Activated CD8-positive, alpha-beta memory T cell treated with anti-CD3 and anti-CD28 coated beads, Interleukin-2, amount 50 U/mL, for 24 hours (primary cell): Measurements from ENCODE around the gene NKD1.
A peak's percentile ranks its signal among the peaks of the same experiment; 100 is the strongest.
"Not testable (repeated sequence)": the region's sequence is repeated elsewhere in the genome, so short reads cannot be mapped to it uniquely, and the experiment has no call there.

Experiments used
- DNase-seq: peaks from one replicate; pipeline ENCODE4 v3.0.0-alpha.2; 2020; ENCODE audit errors: extremely low read depth

The NKD1 gene

GRCh38 chr16:50548125-50548908 lies at the start of gene NKD1:
NKD1 (plus strand) TSS chr16:50548396; CDS start chr16:50548554, 158 bp downstream.
- DNase-seq: peak; percentile 25

- no peak for DNase-seq
Measured at GRCh38 chr16:50498431-50499155, 49.6 kb upstream of the NKD1 start.

GRCh38 chr16:50499254-50499653 lies 48.9 kb upstream of the NKD1 start:
- no peak for DNase-seq

- DNase-seq: no peak
Measured at GRCh38 chr16:50500171-50500874, 47.9 kb upstream of the NKD1 start.

GRCh38 chr16:50501251-50501650 lies 46.9 kb upstream of the NKD1 start:
- no peak for DNase-seq

GRCh38 chr16:50501986-50502615 lies 46.1 kb upstream of the NKD1 start:
- DNase-seq: no peak

GRCh38 chr16:50502616-50503011 lies 45.6 kb upstream of the NKD1 start:
- no peak for DNase-seq

GRCh38 chr16:50503868-50504531 lies 44.2 kb upstream of the NKD1 start:
- not testable (repeated sequence) for DNase-seq

- DNase-seq: no peak
Measured at GRCh38 chr16:50505115-50505514, 43.1 kb upstream of the NKD1 start.

- no peak for DNase-seq
Measured at GRCh38 chr16:50505714-50506542, 42.3 kb upstream of the NKD1 start.

- DNase-seq: no peak
Measured at GRCh38 chr16:50506543-50506937, 41.7 kb upstream of the NKD1 start.

GRCh38 chr16:50507397-50507796 lies 40.8 kb upstream of the NKD1 start:
- DNase-seq: no peak

- no peak for DNase-seq
Measured at GRCh38 chr16:50509521-50510341, 38.5 kb upstream of the NKD1 start.

GRCh38 chr16:50515218-50515617 lies 33.0 kb upstream of the NKD1 start:
- no peak for DNase-seq

GRCh38 chr16:50516401-50516800 lies 31.8 kb upstream of the NKD1 start:
- no peak for DNase-seq

GRCh38 chr16:50516890-50517289 lies 31.3 kb upstream of the NKD1 start:
- no peak for DNase-seq

- DNase-seq: no peak
Measured at GRCh38 chr16:50517450-50518252, 30.5 kb upstream of the NKD1 start.

- no peak for DNase-seq
Measured at GRCh38 chr16:50519001-50519400, 29.2 kb upstream of the NKD1 start.

GRCh38 chr16:50519602-50520001 lies 28.6 kb upstream of the NKD1 start:
- no peak for DNase-seq
